HG03571 (cell line): ENCODE data around the gene RANBP3L.
"Not testable (repeated sequence)": the region's sequence is repeated elsewhere in the genome, so short reads cannot be mapped to it uniquely, and the experiment has no call there.

Experiments used
- ATAC-seq: cut with Tn5 transposase; IDR thresholded peaks from one replicate; pipeline ENCODE4 v1.9.1; 2021; ENCODE audit not compliant: unreplicated experiment

RANBP3L gene

GRCh38 chr5:36285837-36286615 is 15.7 kb downstream of the RANBP3L start:
- no peak for ATAC-seq

GRCh38 chr5:36283775-36284174 is 17.9 kb downstream of the RANBP3L start:
- not testable (repeated sequence) for ATAC-seq

- no peak for ATAC-seq
Measured at GRCh38 chr5:36281626-36282025, 20.1 kb downstream of the RANBP3L start.

- no peak for ATAC-seq
Measured at GRCh38 chr5:36279054-36279698, 22.5 kb downstream of the RANBP3L start.

- ATAC-seq = no peak
Measured at GRCh38 chr5:36277521-36278176, 24.1 kb downstream of the RANBP3L start.

GRCh38 chr5:36276864-36277263 is 24.8 kb downstream of the RANBP3L start:
- no peak for ATAC-seq

- ATAC-seq = no peak
Measured at GRCh38 chr5:36273809-36274526, 27.7 kb downstream of the RANBP3L start.

GRCh38 chr5:36272136-36272690 is 29.5 kb downstream of the RANBP3L start:
- no peak for ATAC-seq

GRCh38 chr5:36270876-36271575 is 30.7 kb downstream of the RANBP3L start:
- no peak for ATAC-seq

GRCh38 chr5:36270175-36270574 is 31.5 kb downstream of the RANBP3L start:
- no peak for ATAC-seq

- ATAC-seq = no peak
Measured at GRCh38 chr5:36269478-36269877, 32.2 kb downstream of the RANBP3L start.

- no peak for ATAC-seq
Measured at GRCh38 chr5:36267905-36268304, 33.8 kb downstream of the RANBP3L start.

- no peak for ATAC-seq
Measured at GRCh38 chr5:36264202-36264760, 37.4 kb downstream of the RANBP3L start.

GRCh38 chr5:36261186-36261585 is 40.5 kb downstream of the RANBP3L start:
- no peak for ATAC-seq

- ATAC-seq = no peak
Measured at GRCh38 chr5:36253575-36253974, 48.1 kb downstream of the RANBP3L start.

- no peak for ATAC-seq
Measured at GRCh38 chr5:36252722-36253365, 48.9 kb downstream of the RANBP3L start.

- no peak for ATAC-seq
Measured at GRCh38 chr5:36251218-36251617, 50.5 kb downstream of the RANBP3L start.

GRCh38 chr5:36250427-36250826 is 51.3 kb downstream of the RANBP3L start:
- no peak for ATAC-seq

GRCh38 chr5:36246036-36246800 is 55.5 kb downstream of the RANBP3L start:
- no peak for ATAC-seq
